GM12878 (cell line): ENCODE results near the gene RTCA.

ENCODE experiments used
- BACH1 ChIP-seq: fragments of 450-650 bp; IDR thresholded peaks from 2 replicates; pipeline ENCODE4 v1.6.1; 2017; ENCODE audit warnings: mild to moderate bottlenecking, borderline replicate concordance
- E2F8 ChIP-seq: fragments of 450-650 bp; IDR thresholded peaks from 2 replicates; pipeline ENCODE4 v1.6.1; 2018; ENCODE audit warnings: mild to moderate bottlenecking, low read depth, moderate library complexity; ENCODE audit not compliant: partially characterized antibody
- EZH2 ChIP-seq: IDR thresholded peaks from 2 replicates; pipeline ENCODE4 v1.6.1; 2012; ENCODE audit warnings: low read depth, mild to moderate bottlenecking, control low read depth, inconsistent platforms, low read length, borderline replicate concordance; ENCODE audit not compliant: control insufficient read depth
- GABPA ChIP-seq: IDR thresholded peaks from 2 replicates; pipeline ENCODE4 v1.6.1; 2014; ENCODE audit warnings: antibody characterized with exemption, low read depth, mild to moderate bottlenecking, inconsistent platforms
- JUNB ChIP-seq: IDR thresholded peaks from 2 replicates; pipeline ENCODE4 v1.6.1; 2016; ENCODE audit warnings: antibody characterized with exemption, mild to moderate bottlenecking
- RAD21 ChIP-seq: IDR thresholded peaks from 2 replicates; pipeline ENCODE4 v1.6.1; 2011; ENCODE audit warnings: mild to moderate bottlenecking, low read depth, low read length, moderate library complexity; ENCODE audit not compliant: insufficient read depth
- REST ChIP-seq: IDR thresholded peaks from 2 replicates; pipeline ENCODE4 v1.6.1; 2012; ENCODE audit warnings: mild to moderate bottlenecking, low read depth, low read length
- SIN3A ChIP-seq: IDR thresholded peaks from 2 replicates; pipeline ENCODE4 v1.6.1; 2012; ENCODE audit warnings: low read depth, low read length, improper control_type of control experiment
- TCF12 ChIP-seq: IDR thresholded peaks from 2 replicates; pipeline ENCODE4 v1.6.1; 2011; ENCODE audit warnings: low read depth, mild to moderate bottlenecking, low read length
- ZBTB11 ChIP-seq: fragments of 450-650 bp; formaldehyde crosslinking; IDR thresholded peaks from 2 replicates; pipeline ENCODE4 v1.5.0; 2022; ENCODE audit warnings: mild to moderate bottlenecking, missing genetic modification characterization
- ZBTB40 ChIP-seq: fragments of 450-650 bp; IDR thresholded peaks from 2 replicates; pipeline ENCODE4 v1.6.1; 2016; ENCODE audit warnings: mild to moderate bottlenecking, moderate library complexity, borderline replicate concordance
- ZNF217 ChIP-seq: fragments of 450-650 bp; IDR thresholded peaks from 2 replicates; pipeline ENCODE4 v1.6.1; 2017; ENCODE audit warnings: antibody characterized with exemption, mild to moderate bottlenecking
- ZNF274 ChIP-seq: IDR thresholded peaks from one replicate; pipeline ENCODE4 v1.8.0; 2011; ENCODE audit not compliant: insufficient read length, insufficient read depth
- TF ChIP-seq, protein P1 (sequence below), 3 experiments: IDR thresholded peaks in 2 of 3; conservative IDR thresholded peaks in 1 of 3; 2 replicates each; pipeline ENCODE4 v1.5.1; 2011; ENCODE audit warnings: low read depth in 3 of 3, low read length in 3 of 3, mild to moderate bottlenecking in 3 of 3, control low read depth in 2 of 3, moderate library complexity in 2 of 3, inconsistent platforms in 1 of 3, mixed read lengths in 1 of 3; ENCODE audit not compliant: control insufficient read depth in 2 of 3, insufficient read depth in 1 of 3; ENCODE audit errors: extremely low read depth in 1 of 3

DNA sequence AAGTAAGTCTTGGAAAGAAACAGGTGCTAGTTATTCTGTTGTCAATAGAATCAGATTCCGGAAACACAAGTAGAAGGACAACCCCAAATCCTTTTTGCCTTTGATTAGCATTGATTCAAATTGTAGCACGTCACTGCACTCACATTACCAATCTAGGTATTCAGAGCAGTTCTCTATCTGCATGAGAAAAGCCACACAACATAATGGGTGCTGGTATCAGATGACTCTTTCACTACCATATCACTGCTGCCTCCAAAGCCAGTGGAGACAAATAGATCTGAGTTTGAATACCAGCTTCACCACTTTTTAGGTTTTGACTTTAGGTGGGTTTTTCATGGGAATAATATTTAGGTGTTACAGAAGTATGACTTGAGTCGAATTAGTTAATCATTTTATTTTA, 38.9 kb downstream of the RTCA start:
- TF ChIP-seq, protein P1, sequence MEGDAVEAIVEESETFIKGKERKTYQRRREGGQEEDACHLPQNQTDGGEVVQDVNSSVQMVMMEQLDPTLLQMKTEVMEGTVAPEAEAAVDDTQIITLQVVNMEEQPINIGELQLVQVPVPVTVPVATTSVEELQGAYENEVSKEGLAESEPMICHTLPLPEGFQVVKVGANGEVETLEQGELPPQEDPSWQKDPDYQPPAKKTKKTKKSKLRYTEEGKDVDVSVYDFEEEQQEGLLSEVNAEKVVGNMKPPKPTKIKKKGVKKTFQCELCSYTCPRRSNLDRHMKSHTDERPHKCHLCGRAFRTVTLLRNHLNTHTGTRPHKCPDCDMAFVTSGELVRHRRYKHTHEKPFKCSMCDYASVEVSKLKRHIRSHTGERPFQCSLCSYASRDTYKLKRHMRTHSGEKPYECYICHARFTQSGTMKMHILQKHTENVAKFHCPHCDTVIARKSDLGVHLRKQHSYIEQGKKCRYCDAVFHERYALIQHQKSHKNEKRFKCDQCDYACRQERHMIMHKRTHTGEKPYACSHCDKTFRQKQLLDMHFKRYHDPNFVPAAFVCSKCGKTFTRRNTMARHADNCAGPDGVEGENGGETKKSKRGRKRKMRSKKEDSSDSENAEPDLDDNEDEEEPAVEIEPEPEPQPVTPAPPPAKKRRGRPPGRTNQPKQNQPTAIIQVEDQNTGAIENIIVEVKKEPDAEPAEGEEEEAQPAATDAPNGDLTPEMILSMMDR (IDR thresholded peaks at IDR 0.05 in 2 of 3, conservative IDR thresholded peaks at IDR 0.05 in 1 of 3; ENCODE audit: control insufficient read depth in 2 of 3, extremely low read depth in 1 of 3, insufficient read depth in 1 of 3, low read depth in 3 of 3, low read length in 3 of 3), result no peak
- TF ChIP-seq SIN3A (no peak), ZNF217 (no peak), RAD21 (no peak), TCF12 (no peak), BACH1 (no peak), GABPA (no peak), E2F8 (no peak), EZH2 (no peak), ZBTB40 (no peak), ZNF274 (no peak), REST (no peak), JUNB (no peak), ZBTB11 (CRISPR knock-in tag) (no peak)
